Osteocyte (in vitro differentiated cells): Measurements from ENCODE around the gene MEGF11. TPM values are rescaled to one million over a fixed set of nuclear protein-coding genes. Genes with fewer than 3 reads are reported as not detected.

Experiments
- DNase-seq: peaks from one replicate; pipeline ENCODE4 v3.0.0; 2021; ENCODE audit warnings: mixed read lengths; ENCODE audit not compliant: unreplicated experiment; ENCODE audit errors: extremely low spot score
- H3K27ac Mint-ChIP-seq: one replicate; pipeline ENCODE4 v1.8.0; 2021; ENCODE audit warnings: mild to moderate bottlenecking, mixed read lengths; ENCODE audit not compliant: unreplicated experiment
- H3K27me3 Mint-ChIP-seq: one replicate; pipeline ENCODE4 v1.8.0; 2021; ENCODE audit warnings: mixed read lengths; ENCODE audit not compliant: unreplicated experiment
- H3K36me3 Mint-ChIP-seq: one replicate; pipeline ENCODE4 v1.8.0; 2021; ENCODE audit warnings: mixed read lengths; ENCODE audit not compliant: unreplicated experiment
- H3K4me1 Mint-ChIP-seq: one replicate; pipeline ENCODE4 v1.8.0; 2021; ENCODE audit warnings: mixed read lengths; ENCODE audit not compliant: unreplicated experiment
- H3K4me3 Mint-ChIP-seq: one replicate; pipeline ENCODE4 v1.8.0; 2021; ENCODE audit warnings: mild to moderate bottlenecking, moderate library complexity, mixed read lengths; ENCODE audit not compliant: unreplicated experiment
- H3K9me3 Mint-ChIP-seq: one replicate; pipeline ENCODE4 v1.8.0; 2021; ENCODE audit warnings: mixed read lengths; ENCODE audit not compliant: unreplicated experiment
- total RNA-seq: library from RNA; stranded (reverse); gene quantifications from 2 replicates; pipeline ENCODE4 v1.2.1, GENCODE V29; 2021
- TF ChIP-seq, protein P1 (sequence below): fragments of 200-600 bp; sonication (generic); IDR thresholded peaks from 2 replicates; pipeline ENCODE4 v1.5.0; 2021; ENCODE audit warnings: antibody characterized with exemption, mild to moderate bottlenecking, moderate library complexity

Gene MEGF11
- total RNA-seq, 1 donor from 2014 or later: not detected

DNA sequence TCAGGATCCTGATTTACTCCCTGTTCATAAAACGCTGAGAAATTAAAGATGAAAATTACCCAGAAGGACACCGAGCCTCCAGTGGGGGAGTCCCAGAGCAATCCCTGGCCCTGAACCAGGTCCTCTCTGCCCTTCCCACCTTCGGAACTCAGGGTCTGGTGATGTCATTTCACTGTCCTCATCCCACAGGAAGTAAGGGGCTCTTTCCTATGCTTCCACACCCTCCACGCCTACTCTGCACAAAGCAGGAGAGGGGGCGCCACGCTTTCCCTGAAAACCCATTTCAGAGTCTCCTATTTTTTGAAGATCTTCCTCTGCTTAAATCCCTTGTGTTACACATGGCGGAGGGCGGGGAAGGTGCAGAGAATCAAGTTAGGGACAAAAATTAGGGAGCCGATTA, 18.8 kb downstream of the MEGF11 start:
- Mint-ChIP-seq H3K27ac (no peak overlapping the region), H3K36me3 (no peaks in the 10 kb centered on the region), H3K9me3 (no peaks in the 10 kb centered on the region), H3K4me1 (no peaks in the 10 kb centered on the region), H3K27me3 (peaks cover 54% of the 10 kb centered on the region), H3K4me3 (no peak overlapping the region)
- TF ChIP-seq, protein P1, sequence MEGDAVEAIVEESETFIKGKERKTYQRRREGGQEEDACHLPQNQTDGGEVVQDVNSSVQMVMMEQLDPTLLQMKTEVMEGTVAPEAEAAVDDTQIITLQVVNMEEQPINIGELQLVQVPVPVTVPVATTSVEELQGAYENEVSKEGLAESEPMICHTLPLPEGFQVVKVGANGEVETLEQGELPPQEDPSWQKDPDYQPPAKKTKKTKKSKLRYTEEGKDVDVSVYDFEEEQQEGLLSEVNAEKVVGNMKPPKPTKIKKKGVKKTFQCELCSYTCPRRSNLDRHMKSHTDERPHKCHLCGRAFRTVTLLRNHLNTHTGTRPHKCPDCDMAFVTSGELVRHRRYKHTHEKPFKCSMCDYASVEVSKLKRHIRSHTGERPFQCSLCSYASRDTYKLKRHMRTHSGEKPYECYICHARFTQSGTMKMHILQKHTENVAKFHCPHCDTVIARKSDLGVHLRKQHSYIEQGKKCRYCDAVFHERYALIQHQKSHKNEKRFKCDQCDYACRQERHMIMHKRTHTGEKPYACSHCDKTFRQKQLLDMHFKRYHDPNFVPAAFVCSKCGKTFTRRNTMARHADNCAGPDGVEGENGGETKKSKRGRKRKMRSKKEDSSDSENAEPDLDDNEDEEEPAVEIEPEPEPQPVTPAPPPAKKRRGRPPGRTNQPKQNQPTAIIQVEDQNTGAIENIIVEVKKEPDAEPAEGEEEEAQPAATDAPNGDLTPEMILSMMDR: no peak
- DNase-seq: no peak

- Mint-ChIP-seq H3K4me1 (no peaks in the 10 kb centered on the region), H3K27ac (no peak overlapping the region), H3K27me3 (peaks cover 52% of the 10 kb centered on the region), H3K4me3 (no peak overlapping the region), H3K9me3 (no peaks in the 10 kb centered on the region), H3K36me3 (no peaks in the 10 kb centered on the region)
- TF ChIP-seq, protein P1: no peak
- no peak for DNase-seq
Observed at GRCh38 chr15:66233487-66234415, 19.8 kb downstream of the MEGF11 start.

DNA sequence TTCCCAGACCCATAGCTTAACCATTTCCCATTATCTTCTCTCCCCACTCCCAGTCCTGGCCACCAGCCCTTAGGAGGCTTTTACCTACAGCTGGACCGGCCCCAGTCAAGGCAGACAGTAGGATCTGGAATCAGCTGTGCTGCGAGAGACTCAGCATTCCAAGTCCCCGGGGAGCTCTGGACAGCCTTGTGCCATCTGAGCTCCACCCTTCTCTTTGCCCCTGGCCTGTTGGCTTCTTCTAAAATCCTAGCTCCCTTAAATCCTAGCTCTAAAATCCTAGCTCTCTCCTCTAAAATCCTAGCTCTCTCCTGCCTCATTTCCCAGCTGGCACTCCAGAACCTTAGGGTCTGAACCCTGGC, 21.3 kb downstream of the MEGF11 start:
- DNase-seq: no peak
- Mint-ChIP-seq H3K4me1 (no peaks in the 10 kb centered on the region), H3K4me3 (no peak overlapping the region), H3K36me3 (no peaks in the 10 kb centered on the region), H3K9me3 (no peaks in the 10 kb centered on the region), H3K27me3 (peaks cover 46% of the 10 kb centered on the region), H3K27ac (no peak overlapping the region)
- TF ChIP-seq, protein P1: no peak

DNA sequence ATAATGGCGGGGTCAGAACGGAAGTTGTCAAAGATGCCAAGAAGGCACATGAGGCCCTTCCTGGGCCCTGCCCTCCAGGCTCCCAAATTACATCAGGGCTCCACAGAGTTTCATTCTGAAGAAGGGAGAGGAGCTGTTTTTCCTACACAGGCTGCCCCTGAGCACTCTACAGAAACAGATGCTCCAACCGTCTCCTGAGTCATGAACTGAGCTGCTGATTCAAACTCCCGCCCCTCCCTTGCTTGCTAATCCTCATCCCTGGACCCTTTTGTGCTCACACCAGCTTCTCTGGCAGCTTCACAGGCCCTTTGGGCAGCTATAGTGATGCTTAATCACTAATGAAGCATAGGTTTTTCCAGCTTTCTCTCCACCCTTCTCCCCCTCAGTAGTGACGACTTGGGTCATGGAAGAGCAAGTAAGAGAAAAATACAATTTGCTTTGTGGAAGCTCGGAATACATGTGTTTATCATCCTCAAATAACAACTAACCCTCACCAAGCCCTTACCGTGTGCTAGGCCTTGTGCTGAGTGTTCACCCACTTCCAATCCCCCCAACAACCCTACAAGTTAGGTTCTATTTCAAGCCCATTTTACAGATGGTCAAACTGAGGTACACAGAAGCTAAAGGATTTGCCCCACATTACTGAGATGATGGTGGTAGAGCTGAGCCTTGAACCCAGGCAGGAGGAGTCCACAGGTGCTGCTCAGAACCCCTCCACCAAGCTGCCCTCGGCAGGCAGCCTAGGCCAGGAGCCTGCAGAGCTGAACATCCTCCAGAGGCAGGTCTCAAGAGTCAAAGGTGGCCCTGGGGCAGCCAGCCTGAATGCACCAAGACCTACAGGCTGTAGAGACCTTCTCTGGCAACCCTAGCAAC, 21.9 kb downstream of the MEGF11 start:
- TF ChIP-seq, protein P1: no peak
- H3K27ac Mint-ChIP-seq: no peak overlapping the region
- H3K27me3 Mint-ChIP-seq: peaks cover 40% of the 10 kb centered on the region
- H3K9me3 Mint-ChIP-seq: no peaks in the 10 kb centered on the region
- H3K4me3 Mint-ChIP-seq: no peak overlapping the region
- H3K36me3 Mint-ChIP-seq: no peaks in the 10 kb centered on the region
- H3K4me1 Mint-ChIP-seq: no peaks in the 10 kb centered on the region
- DNase-seq: no peak
